DMS79 treated with DMSO at 0.1 percent for 48 hours (cell line): Measurements from ENCODE around the gene B3GNT7.
"Not testable (repeated sequence)": the region's sequence is repeated elsewhere in the genome, so short reads cannot be mapped to it uniquely, and the experiment has no call there.

ENCODE experiments used
- DNase-seq: peaks from one replicate; lab custom pipeline; 2025; lab: John Stamatoyannopoulos, UW

Gene B3GNT7

DNA sequence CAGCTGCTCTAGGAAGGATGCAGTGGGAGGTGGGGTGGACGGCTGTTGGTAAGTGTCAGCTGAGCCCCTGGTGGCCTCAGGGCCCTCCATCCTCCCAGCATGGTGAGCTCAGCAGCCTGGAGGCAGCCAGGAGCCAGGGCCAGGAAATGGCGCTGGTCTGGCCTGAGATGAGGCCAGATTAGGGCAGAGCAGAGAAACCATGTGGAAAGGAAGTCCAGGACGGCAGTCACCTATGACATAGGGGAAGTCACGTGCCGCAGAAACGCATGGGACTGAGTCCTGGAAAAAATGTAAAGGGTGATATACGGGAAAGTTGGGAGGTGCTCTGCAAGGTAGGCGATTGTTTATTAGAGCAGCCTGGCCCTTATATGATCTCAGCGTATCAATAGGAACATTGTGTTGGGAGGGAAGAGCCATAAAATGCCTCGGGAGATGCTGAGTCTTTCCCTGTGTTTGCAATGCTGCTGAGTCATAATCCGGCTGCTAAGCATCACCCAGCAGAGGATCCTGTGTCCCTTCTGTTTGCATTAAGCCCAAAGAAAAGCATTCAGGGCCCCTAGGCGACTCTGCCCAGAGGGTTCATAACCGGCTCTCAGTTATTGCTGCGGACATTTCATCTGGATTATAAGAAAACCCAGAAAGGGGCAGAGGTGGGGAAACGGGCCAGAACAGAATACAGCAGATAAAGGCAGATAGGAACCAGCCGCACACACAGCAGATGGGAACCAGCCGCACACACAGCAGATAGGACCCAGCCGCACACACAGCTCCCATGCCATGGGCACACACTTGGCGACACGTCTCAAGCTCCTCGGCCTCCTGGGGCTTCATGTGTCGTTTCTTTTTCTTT, 30.3 kb upstream of the B3GNT7 start:
- DNase-seq: no peak

DNA sequence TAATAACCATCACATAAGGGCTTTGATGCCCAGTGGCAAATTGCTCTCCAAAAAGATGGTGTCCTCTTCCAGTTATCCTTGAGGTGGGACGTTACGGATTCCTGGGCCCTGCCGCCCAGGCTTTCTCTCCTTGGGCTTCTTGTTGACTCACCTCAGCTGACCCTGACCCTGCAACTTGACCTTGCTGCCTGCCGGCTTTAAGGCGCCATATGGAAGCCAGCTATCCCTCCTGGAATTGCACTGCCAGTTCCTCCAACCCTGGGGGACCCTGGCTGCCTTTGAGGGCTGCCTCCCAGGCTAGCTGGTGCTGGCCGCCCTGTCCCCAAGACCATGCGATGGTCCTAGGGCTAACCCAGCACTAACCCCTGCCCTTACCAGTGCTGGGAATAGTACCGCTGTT, 28.3 kb upstream of the B3GNT7 start:
- no peak for DNase-seq

DNA sequence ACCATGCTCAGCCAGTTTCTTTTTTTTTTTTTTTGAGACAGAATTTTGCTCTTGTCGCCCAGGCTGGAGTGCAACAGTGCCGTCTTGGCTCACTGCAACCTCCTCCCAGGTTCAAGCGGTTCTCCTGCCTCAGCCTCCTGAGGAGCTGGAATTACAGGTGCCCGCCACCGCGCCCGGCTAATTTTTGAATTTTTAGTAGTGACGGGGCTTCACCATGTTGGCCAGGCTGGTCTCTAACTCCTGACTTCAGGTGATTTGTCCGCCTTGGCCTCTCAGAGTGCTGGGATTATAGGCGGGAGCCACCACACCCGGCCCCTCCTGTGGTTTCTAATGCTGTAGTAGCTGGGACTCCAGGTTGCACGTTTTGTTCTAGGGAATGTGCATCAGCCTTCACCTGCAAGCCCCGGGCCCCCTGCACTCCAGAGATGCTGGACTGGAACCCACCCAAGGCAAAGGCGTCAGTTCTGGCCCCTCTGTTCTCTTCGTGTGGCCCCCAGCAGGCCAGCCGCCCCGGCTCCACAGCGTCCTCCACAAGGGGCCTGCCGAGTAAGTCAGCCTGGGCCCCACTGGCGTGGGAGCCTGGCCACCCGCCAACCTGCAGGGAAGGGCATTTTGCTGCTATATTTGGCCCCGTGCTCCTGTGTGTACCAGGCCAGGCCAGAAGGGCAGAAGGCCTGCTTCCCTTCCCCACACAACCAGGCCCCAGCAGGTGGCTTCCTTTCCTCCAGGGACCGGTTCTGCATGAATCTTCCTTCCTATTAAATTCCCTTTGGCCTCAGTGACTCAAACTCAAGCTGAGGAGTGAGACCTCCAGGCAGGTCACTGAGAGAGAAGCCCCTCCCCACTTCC, 25.7 kb upstream of the B3GNT7 start:
- DNase-seq: no peak

DNA sequence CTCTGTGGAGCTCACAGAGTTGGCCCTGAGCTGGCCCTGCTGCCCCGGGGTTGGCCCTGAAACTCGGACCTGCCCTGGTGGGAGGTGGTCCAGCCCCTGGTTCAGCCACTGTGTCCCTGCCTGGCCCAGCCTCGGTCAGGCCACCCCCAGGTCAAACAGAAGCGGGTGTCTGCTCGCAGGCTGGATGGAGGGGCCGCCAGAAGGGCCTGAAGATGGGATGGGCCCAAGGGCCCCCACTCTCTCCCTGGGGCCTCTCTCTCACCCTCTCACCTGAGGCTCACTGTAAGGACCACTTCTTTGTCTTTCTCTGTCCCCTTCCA, 25.1 kb upstream of the B3GNT7 start:
- no peak for DNase-seq

DNA sequence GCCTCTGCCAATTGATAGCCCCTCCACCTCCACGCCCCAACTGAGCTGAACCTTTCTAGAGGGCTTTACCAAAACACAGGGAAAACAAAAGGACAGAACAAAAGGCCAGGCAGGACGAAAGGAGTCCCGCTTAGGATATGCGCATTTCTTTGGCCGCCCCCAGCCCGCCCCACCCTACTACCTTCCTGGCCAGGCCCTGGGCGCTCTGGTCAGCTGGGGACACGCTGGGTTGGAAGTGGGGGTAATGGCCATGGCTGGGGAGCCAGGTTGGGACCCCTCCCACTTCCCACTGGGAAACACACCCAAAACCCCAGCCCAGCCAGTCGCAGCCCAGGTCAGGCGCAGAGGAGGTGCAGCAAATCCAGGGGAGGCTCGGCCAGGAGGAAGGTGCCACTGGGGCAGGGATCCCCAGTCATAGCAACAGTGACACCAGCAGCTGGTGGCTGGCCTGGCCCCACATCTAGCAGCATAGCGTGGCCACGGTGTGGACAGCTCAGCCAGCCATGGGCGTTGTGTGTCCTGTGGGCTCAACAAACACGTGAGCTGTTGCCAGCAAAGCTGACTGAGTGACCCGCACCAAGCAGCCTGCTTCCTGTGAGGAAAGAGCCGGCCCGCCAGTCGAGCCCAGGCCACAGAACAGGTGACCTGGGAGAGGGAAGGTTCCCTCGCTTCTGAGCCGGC, 24.6 kb upstream of the B3GNT7 start:
- no peak for DNase-seq

DNA sequence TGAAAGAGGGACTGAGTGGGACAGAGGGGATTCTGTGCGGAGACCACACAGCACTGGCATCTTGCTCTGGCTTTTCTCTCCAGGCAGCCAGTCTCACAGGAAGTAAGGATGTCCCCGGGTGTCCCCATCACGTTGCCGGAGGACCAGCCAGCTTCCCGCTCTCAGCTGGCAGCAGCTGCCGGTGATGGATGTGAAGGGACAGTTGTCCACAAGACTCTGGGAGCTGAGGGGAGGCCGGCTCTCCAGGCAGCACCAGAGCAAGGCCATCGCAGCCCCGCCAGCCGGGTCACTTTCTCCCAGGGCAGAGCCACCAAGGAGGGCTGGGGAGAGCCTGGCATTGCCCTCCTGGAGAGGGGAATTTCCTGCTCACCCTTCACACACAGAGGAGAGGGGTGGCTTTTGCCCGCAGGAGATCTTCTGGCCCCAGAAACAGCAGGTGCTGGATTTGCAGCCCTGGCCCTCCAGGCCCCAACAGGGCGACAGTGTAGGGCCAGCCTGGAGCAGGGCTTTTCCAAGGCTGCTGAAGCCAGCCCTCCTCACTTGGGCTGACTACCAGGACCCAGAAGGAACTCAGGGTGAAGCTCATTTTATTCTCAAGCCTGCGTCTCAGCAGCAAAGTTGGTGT, 24.0 kb upstream of the B3GNT7 start:
- no peak for DNase-seq

DNA sequence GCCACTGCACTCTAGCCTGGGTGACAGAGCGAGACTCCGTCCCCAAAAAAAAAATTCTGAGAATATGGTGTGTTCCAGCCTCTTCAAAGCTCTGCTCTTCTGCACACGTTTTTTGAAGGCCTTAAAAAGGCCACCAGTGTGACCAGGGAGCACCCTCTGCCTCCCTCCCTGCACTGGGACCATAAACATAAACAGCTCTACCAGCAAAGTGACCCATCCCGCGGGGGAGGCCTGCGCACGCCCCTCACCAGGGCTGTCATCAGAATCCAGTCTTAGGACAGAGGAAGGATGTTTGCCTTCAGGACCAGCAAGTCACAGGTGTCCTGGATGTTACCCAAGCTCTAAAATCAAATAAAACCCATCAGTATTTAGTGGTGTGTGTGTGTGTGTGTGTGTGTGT, 23.2 kb upstream of the B3GNT7 start:
- no peak for DNase-seq

DNA sequence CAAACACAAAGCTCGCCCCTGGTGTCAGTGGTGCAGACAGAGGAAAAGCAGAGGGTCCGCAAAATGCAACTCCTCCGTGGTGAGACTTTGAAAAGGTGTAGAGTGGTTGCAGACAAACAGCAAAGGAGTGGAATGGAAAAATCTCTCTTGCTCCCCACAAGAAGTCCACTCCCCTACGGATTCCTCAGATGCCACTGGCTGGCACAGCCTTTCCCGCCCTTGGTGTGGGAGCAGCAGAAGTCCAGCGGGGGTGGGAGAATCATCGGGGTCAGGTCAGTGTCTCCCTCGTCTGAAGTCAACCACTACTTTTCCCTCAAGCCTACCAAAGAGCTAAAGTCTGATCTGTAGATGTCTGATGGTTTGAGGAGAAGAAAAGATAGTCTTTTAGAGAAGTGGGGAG, 22.3 kb upstream of the B3GNT7 start:
- DNase-seq: no peak

DNA sequence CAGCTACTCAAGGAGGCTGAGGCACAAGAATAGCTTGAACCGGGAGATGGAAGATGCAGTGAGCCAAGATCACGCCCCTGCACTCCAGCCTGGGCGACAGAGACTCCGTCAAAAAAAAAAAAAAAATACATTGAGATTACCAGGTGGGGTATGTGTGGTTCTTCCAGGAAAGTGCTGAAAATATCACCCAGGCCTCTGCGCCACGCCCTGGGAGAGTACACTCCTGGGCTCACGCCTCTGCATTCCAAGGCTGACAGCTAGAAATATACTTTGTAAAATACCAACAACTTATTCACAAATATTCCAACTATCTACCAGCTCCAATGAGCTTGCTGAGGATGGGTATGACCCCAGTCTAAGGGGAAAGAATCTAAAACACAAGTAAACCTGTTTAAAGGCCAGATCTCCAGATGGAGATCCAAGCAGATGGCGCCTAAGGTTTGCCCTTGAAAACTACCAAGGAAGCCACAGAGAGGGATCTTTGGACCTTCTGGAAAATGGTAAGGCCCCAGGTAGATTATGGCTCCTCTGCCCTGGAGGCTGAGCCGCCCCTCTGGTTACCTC, 21.6 kb upstream of the B3GNT7 start:
- no peak for DNase-seq

DNA sequence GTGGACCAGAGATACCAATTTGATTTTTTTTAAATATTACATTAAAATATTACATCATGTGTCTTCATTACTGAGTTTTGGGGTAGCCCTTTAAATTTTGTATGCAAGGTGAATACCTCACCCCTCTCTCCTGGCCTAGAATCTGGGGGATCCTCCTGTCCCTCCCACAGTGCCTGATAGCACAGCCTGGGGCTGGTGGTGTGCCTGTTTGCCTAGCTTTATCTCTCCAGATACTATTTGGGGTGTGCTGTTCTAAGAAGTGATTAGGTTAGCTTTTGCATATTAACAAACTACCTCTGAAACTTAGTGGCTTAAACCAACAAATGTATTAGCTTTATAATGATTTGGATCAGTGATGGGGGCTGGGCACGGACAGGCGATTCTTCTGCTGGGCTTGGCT, 20.7 kb upstream of the B3GNT7 start:
- no peak for DNase-seq

DNA sequence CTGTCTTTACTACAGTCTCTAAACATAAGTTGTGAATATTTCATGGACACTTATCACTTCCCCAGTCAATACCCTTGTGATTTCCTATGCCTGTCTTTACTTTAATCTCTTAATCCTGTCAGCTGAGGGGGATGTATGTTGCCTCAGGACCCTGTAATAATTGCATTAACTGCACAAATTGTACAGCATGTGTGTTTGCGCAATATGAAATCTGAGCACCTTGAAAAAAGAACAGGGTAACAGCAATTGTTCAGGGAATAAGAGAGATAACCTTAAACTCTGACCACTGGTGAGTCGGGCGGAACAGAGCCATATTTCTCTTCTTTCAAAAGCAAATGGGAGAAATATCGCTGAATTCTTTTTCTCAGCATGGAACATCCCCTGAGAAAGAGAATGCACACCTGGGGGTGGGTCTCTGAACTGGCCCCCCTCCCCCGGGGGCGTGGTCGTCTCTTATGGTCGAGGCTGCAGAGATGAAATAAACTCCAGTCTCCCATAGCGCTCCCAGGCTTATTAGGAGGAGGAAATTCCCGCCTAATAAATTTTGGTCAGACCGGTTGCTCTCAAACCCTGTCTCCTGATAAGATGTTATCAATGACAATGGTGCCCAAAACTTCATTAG, 19.4 kb upstream of the B3GNT7 start:
- DNase-seq: not testable (repeated sequence)

DNA sequence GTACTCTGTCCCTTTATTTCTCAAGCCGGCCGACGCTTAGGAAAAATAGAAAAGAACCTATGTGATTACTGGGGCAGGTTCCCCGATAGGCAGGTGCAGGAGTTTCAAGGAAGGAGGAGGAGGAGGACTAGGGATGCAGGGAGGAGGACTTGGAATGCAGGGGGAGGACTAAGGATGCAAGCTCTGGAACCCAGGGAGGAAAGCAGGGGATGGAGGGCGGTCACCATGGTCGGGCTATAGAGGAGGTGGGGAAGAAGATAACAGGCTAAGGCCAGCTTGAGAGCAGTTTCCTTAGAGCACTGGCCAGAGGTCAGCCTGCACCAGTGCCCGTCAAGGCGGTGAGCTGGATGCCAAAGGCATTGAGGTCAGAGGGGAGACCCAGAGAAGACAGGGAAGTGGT, 18.7 kb upstream of the B3GNT7 start:
- no peak for DNase-seq

DNA sequence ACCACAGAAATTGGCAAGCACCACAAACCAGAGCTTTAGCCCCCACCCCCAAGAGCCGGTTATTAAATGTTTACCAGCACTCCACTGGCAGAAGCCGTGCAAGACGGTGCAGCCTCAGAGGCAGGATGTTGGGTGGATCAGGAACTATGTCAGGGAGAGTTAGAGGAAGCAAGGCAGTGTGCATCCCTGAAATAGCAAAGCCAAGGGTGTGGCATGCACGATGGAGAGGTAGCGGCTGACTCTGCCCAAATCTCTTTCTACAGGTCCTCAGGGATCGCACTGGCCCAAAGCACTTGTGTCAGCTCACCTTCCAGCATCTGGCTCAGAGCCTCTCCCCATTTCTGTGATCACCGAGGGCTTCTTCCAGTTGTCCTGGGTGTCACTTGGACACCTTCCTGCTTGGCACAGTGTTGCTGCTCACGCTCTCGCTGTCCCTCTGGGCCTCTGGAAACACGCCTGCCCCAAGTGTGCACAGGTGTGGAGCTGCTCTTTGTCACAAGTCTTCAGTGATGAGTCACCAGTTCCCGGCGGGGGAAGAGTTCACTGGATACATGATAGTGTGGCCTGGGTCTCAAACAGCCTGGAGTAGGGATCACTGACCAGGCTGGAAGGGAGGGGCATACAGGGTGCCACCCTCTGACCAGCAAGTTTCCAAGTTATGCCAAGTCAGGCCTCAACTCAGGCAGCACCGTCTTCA, 17.3 kb upstream of the B3GNT7 start:
- no peak for DNase-seq

DNA sequence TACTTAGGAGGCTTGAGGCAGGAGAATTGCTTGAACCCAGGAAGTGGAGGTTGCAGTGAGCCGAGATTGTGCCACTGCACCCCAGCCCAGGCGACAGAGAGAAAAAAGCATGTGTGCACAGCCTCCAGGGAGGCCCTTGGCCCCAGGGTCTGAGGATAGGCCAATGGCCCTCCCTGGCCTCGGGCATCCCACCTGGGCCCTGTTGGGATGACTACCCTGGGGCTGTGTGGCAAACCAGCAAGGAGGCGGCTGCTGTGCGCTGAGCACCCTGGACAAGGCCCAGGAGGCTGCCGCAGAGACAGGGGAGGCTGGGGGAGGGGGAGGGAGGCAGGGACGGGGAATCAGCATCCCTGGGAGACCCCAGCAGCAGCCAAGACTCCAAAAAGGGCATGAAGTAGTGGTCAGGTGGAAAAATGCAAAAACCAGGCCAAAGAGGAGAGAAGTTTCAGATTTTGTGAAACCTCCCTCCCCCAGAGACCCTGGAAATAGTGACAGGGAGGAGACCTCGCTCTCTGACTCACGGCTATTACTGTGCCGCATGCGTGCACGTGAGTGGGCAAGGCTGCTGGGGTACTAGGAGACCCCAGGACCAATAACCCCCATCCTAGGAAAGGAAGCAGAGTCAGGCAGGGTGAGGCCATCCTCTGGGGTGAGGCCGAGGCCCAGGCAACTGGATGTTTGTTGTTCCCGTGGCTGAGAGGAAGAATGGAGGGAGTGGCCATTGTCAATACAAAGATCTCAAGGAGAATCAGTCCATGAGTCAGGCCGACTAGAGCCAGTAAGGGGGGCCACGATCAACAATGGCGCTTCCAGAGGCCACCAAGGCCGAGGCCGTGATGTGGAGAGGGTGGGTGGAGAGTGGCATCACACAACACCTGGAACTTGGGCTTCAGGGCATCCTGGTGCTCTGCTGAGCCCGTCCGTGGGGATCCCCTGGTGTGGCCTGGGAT, 16.0 kb upstream of the B3GNT7 start:
- no peak for DNase-seq

DNA sequence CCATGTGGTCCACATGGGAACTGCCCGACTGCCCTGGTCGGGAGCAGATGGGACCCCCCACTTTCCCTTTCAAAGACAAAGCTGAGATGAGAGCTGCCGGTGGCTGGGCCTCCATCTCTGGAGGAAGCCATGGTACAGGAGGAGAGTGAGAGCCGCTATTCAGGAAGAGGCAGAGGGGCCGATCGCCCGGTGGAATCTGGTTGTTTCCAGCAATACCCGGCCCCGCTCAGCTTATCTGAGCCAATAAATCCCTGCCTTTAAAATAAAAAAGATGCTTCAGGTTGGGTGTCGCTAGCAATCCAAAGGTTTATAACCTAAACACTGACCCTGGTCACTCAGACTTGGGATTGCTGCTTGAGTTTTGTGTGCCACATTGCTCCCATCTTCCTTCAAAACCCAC, 15.2 kb upstream of the B3GNT7 start:
- no peak for DNase-seq

DNA sequence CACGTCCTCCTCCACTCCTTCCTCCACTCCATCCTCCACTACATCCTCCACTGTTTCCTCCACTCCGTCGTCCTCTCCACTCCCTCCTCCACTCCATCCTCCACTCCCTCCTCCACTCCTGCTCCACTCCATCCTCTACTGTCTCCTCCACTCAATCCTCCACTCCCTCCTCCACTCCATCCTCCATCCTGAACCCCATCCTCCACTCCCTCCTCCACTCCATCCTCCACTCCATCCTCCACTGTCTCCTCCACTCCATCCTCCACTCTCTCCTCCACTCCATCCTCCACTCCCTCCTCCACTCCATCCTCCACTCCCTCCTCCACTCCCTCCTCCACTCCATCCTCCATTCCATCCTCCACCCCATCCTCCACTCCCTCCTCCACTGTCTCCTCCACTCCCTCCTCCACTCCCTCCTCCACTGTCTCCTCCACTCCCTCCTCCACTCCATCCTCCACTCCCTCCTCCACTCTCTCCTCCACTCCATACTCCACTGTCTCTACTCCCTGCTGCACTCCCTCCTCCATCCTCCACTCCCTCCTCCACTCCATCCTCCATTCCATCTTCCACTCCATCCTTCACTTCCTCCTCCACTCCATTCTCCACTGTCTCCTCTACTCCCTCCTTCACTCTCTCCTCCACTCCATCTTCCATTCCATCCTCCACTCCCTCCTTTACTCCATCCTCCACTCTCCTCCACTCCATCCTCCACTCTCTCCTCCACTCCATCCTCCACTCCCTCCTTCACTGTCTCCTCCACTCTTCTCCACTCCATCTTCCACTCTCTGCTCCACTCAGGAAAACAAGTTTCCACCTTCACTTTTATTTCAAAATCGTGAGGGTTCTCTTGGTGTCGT, 14.3 kb upstream of the B3GNT7 start:
- DNase-seq: no peak

DNA sequence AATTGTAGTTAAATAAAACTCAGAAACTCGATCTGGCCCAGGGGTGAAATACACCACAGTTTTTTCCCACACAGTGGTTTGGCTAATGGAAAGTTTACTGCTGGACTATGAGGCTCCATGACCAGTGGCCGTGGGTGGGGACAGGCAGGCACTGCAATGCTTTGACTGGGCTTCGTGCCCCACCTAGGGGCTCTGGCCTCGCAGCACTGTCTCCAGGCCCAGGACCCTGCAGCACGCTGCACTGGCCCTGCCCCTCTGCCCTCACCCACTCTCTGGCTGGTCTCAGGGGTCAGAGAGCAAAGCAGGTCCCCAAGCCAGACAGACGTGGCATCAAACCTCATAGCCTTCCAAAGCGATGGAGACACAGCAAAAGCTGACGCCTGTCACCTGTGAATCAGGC, 13.4 kb upstream of the B3GNT7 start:
- DNase-seq: no peak

DNA sequence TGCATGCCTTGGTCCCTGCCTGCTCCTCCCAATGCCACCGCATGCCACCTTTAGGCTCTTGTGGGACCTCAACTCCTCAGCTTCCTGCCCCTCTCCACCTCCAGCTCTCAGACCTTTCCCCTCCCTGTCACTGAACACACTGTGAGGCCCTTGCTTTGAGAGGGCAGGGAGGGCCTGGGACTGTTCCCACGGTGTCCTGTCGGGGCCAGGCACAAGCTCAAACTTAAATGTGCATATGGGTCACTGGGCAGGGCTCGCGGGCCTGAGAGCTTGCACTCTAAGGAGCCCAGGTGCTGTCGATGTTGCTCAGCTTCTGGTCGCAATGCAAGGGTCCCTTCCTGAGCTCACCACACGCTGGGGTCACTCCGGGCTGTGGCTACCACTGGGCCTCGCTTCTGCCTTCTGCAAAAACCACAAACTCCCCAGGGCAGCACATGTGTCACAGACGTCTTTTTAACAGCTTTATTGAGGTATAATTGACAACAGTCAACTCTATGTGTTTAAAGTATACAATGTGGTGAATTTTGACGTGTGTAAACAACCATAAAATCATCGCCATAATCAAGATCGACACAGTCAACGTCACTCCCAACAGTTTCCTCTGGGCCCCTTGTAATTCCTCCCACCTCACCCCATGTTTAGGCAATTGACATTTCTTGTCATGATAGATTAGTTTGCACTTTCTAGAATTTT, 11.9 kb upstream of the B3GNT7 start:
- no peak for DNase-seq
